Lower leg skin (tissue), 3 donors: ENCODE results near the gene GRB7.

ENCODE experiments used
- POLR2A ChIP-seq, 2 donors: fragments of 450-650 bp; IDR thresholded peaks; one replicate each; pipeline ENCODE4 v1.6.1; 2016 to 2017; ENCODE audit warnings: antibody characterized with exemption in 2 of 2, mild to moderate bottlenecking in 1 of 2, moderate library complexity in 1 of 2
- TF ChIP-seq, protein P1 (sequence below), 3 donors: fragments of 450-650 bp; IDR thresholded peaks; one replicate each; pipeline ENCODE4 v1.5.1; 2016; ENCODE audit warnings: antibody characterized with exemption in 3 of 3, mild to moderate bottlenecking in 3 of 3, moderate library complexity in 2 of 3

DNA sequence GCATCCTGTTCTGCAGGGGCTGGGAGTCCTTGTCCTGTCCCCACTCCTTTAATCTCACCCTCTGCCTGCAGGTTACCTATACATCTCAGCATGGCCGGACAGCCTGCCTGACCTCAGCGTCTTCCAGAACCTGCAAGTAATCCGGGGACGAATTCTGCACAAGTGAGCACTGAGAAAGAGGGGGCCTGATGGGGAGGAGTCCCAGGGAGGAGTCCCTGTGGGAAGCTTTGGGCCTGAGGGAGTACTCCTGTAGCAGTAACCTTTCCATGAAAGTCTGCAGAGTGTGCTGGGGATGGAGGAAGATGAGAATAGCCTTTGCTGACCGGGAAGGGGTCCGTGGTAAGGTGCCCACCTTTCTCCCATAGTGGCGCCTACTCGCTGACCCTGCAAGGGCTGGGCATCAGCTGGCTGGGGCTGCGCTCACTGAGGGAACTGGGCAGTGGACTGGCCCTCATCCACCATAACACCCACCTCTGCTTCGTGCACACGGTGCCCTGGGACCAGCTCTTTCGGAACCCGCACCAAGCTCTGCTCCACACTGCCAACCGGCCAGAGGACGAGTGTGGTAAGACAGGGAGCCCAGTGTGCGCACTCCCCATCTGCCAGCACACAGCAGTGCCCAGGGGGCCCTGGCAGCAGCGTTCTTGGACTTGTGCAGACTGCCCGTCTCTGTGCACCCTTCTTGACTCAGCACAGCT lies 22.2 kb upstream of the GRB7 start:
- TF ChIP-seq, protein P1, sequence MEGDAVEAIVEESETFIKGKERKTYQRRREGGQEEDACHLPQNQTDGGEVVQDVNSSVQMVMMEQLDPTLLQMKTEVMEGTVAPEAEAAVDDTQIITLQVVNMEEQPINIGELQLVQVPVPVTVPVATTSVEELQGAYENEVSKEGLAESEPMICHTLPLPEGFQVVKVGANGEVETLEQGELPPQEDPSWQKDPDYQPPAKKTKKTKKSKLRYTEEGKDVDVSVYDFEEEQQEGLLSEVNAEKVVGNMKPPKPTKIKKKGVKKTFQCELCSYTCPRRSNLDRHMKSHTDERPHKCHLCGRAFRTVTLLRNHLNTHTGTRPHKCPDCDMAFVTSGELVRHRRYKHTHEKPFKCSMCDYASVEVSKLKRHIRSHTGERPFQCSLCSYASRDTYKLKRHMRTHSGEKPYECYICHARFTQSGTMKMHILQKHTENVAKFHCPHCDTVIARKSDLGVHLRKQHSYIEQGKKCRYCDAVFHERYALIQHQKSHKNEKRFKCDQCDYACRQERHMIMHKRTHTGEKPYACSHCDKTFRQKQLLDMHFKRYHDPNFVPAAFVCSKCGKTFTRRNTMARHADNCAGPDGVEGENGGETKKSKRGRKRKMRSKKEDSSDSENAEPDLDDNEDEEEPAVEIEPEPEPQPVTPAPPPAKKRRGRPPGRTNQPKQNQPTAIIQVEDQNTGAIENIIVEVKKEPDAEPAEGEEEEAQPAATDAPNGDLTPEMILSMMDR (IDR thresholded peaks at IDR 0.05): no peak
- no peak for TF ChIP-seq POLR2A (IDR thresholded peaks at IDR 0.05)
